RCC 7860 (cell line): ENCODE results near the gene ACP7.
"Not testable (repeated sequence)": the region's sequence is repeated elsewhere in the genome, so short reads cannot be mapped to it uniquely, and the experiment has no call there.

ENCODE experiments used
- DNase-seq: peaks from one replicate; pipeline ENCODE4 v3.0.0-alpha.2; 2015; ENCODE audit warnings: low spot score
- FAIRE-seq: peaks from 2 replicates; lab custom pipeline; 2012; peaks lifted over from hg19 to GRCh38; lab: Jason Lieb, UNC

ACP7 gene

GRCh38 chr19:39104186-39104596 lies 20.0 kb downstream of the ACP7 start:
- DNase-seq (no peak), FAIRE-seq (no peak)

GRCh38 chr19:39106194-39106593 lies 22.0 kb downstream of the ACP7 start:
- no peak for FAIRE-seq
- DNase-seq = no peak

DNA sequence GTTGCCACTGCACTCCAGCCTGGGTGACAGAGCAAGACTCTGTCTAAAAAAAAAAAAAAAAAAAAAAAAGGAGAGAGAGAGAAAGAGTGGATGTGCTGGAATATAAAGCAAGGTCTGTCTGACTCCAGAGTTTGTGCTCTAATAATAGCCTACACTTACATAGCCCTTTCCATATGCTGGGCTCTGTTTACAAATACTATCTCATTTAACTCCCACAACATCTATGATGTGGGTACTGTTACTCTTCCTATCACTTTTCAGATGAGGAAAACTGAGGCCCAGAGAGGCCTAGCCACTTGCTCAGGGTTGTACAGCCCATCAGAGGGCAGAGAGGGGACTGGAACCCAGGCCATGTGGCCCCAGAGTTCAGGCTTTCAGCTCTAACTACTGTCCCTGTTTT lies 25.5 kb downstream of the ACP7 start:
- no peak for FAIRE-seq
- DNase-seq = no peak

- FAIRE-seq (no peak), DNase-seq (peak; percentile 18)
Observed at GRCh38 chr19:39110263-39110967, 26.2 kb downstream of the ACP7 start.

DNA sequence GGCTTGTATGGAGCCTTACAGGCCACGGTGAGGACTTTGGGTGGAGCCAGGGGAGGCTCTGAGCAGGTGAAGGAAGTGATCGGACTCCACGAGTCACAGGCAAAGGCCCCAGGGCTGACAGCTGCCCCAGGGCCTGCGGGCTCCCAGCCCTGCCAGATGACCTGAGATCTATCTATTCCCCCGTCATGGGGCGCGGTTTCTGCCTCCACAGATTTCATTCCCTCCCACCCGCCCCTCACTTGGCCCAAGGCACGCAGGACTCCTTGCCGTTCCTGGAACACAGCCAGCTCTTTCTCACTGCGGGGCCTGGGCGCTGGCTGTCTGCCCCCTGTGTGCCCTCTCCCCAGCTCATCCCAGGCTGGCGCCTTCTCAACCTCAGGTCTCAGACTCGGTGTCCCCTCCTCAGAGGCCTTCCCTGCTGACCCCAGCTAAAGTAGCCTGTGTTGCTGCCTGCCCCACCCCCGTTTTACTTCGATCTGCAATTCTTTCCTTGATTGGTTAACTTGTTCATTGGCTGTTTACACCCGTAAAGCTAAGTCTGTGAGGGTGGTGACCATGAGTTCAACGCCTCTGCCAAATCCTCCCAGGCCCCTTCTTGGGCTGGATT lies 27.5 kb downstream of the ACP7 start:
- FAIRE-seq = no peak

GRCh38 chr19:39112338-39112890 lies 28.2 kb downstream of the ACP7 start:
- DNase-seq (peak; percentile 92), FAIRE-seq (peak; percentile 82)

More for the DNA sequence above, 27.5 kb downstream of the ACP7 start:
- DNase-seq = peak; percentile 45

DNA sequence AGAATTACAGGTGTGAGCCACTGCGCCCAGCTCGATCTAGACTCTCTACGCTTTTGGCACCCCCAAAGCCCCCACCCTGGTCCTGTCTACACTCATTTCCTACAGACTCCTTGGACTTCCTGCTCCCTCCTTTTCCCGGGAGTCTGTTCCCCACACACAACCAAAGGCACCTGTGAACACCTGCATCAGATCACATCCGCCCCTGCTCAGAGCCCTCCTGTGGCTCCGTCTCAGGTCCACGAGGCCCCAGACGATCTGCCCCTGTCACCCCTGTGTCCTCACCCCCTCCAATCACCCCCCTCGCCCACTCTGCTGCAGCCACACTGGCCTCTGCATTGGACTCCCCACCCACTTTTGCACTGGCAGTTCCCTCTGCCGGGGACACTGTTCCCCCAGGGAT lies 29.0 kb downstream of the ACP7 start:
- no peak for FAIRE-seq
- no peak for DNase-seq

DNA sequence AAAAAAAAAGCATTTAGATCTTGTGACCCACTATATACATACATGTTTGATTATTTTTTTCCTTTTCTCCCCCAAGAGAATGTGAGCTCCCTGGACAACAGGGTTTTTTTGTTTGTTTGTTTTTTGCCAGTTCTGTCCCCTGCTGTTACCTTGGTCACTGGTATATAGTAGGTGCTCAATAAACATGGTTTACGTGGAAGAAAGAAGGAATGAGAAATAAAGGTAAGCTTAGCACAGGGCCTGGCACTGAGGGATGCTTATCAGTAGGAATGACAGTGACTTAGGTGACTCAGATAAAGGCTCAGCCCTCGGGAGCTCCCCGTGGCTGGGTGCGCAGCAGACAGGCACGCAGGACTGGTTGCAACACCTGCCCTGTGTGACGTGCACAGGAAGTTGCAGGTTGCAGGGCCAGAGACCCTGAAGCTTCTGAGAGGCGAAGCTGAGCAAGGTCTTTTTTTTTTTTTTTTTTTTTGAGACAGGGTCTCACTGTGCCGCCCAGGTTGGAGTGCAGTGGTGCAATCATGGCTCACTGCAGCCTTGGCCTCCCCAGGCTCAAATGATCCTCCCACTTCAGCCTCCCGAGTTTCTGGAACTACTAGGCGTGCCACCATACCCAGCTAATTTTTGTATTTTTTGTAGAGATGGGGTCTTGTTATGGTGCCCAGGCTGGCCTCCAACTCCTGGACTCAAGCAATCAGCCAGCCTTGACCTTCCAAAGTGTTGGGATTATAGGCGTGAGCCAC lies 31.1 kb downstream of the ACP7 start:
- no peak for FAIRE-seq

GRCh38 chr19:39117023-39117422 lies 32.9 kb downstream of the ACP7 start:
- FAIRE-seq, DNase-seq: not testable (repeated sequence)

More for the DNA sequence above, 31.1 kb downstream of the ACP7 start:
- DNase-seq = no peak

GRCh38 chr19:39119830-39120229 lies 35.7 kb downstream of the ACP7 start:
- FAIRE-seq = no peak

GRCh38 chr19:39122934-39123731 lies 39.0 kb downstream of the ACP7 start:
- FAIRE-seq (no peak), DNase-seq (no peak)

More at GRCh38 chr19:39119830-39120229, 35.7 kb downstream of the ACP7 start:
- DNase-seq = no peak

DNA sequence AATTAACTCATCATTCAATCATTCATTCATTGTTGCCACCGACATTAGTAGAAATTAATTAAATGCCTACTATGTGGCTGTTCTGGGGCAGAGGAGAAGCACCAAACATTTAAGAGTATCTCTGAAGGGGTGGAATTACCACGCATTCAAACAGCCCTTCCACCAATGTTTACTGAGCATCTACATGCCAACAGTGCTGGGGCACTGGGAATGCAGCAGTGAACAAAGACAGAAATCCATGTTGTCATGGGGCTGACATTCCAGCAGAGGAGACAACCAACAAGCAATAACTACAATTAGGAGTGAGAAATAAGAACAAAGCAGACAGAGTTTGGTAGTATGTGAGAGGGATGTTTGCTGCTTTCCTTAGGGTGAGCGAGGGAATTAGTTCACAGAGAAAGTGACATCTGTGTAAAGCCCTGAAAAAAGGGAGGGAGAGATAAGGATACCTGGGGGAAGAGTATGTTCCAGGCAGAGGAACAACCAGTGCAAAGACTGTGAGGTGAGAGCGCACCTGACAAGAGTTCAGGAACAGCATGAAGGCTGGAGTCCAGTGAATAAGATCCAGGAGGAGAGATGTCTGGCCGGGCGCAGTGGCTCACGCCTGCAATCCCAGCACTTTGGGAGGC lies 40.1 kb downstream of the ACP7 start:
- no peak for FAIRE-seq
- DNase-seq = no peak

- no peak for DNase-seq
- no peak for FAIRE-seq
Observed at GRCh38 chr19:39125199-39125553, 41.0 kb downstream of the ACP7 start.

- FAIRE-seq (peak; percentile 85), DNase-seq (peak; percentile 91)
Observed at GRCh38 chr19:39125554-39126311, 41.6 kb downstream of the ACP7 start, which contains the start of gene PAK4. Gene PAK4, plus strand, starts transcription at chr19:39125786. Its CDS starts 43,768 bp downstream, at chr19:39169554.

GRCh38 chr19:39126312-39127187 lies 42.4 kb downstream of the ACP7 start:
- FAIRE-seq (peak; percentile 77), DNase-seq (peak; percentile 77)

DNA sequence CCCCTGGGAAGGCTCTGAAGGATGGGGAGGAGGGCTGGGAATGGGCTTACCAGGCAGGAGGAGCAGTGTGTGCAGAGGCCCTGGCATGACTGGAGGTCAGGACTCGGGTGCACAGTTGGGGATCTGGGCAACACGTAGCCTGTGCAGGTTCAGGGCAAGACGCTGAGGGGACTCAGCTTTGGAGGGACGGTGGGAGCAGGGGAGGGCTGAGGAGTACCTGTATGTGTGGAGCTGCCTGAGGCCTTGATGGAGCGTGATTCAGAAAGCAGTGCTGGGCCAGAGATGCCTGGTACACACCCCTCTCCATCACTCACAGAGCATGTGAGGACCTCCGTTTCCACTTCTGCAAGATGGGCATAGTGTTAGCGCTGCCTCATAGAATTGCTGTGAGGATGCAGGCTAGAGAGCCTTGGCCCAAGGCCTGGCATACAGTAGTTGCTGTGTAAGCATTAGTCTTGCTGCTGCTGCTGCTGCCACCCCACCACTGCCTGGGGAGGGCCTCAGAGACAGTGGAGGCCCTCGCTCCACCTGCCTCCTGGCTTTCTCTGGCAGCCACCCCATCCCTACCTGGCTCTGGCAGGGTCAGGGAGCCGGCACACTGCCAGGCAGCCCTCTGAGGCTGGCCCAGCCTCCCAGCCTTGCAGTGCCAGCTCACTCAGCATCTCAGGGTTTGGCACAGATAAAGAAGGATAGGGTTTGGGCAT lies 43.8 kb downstream of the ACP7 start:
- DNase-seq (no peak), FAIRE-seq (no peak)

DNA sequence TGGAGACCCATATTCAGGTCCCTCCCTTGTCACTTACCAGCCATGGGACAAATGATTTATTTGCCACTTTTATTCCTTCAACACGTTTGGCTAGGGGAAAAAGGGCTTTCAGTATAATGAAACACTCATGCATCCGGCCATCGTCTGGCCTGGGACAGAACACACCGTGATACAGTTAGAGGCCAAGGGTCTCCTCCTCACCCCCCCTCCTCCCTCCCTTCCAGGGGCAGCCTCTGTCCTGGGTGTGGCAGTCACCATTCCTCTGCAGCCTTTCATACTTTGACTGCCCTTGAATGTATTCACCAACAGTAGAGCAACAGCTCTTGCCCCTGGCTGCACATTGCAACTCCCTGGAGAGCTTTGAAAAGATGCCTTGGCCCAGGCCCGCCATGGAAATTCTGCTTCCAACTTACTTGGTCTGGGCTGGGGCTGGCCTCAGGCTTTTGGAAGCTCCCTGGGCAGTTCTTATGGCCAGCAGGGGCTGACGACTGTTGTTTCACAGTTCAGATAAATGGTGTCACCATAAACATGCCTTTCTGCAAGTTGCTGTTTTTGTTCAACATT lies 44.4 kb downstream of the ACP7 start:
- FAIRE-seq (no peak), DNase-seq (no peak)

- no peak for FAIRE-seq
- DNase-seq = no peak
Observed at GRCh38 chr19:39129116-39129515, 44.9 kb downstream of the ACP7 start.
